Measurements from ENCODE around the gene OPALIN.

DNA sequence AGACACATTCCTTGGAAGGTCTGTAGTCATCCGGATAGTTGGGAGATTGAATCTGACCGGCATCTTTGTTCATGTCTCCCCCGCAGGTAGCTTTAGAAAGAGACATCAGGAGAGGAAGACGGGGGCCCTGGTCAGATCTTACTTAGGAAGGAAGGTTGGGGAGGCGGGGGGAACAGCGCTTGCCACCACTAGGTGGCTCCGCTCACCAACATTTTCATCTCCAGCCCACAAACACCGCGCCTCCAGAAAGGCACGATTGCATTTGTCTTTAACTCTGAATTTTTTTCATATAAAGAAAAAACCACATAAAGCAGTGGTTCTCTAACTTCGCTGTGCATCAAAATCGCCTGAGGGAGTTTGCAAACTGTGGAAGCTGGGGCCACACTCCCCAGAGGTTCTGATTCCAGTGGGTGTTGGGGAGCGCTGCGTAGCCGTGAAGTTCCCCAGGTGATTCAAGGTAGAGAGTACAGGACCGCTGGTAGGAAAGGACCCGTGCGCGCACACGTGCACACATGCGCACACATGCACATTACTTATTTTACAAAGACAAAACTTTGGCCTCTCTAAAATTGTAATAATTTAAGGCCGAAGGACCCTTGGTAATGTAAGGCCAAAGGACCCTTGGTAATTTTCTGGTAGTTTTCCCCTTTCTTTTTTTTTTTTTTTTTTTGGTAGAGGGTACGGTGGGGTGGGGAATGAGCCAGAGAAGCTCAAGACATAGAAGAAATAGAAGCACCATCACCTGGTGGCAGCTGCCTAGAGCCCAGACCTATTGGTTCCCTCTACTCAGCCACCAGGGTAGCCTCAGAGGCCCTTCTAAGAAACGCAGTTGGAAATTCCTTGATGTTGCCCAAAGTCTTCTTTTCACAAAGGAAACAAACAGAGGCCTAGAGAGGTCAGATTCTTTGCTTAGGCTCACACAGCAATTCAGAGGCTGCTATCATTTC is 37.4 kb upstream of the OPALIN start:
- peak; percentile 84 for TF ChIP-seq CTCF (conservative IDR thresholded peaks at IDR 0.05; ENCODE audit: low read length)
- no peak for TF ChIP-seq EZH2phosphoT487 (IDR thresholded peaks at IDR 0.05; ENCODE audit: borderline replicate concordance)
